HEK293T (cell line): ENCODE data around the gene NR1H4.

ENCODE experiments used
- FOXM1 ChIP-seq: fragments of 450-650 bp; IDR thresholded peaks from 2 replicates; pipeline ENCODE4 v1.6.1; 2017; ENCODE audit warnings: mild to moderate bottlenecking, borderline replicate concordance
- LEF1 ChIP-seq: fragments of 450-650 bp; IDR thresholded peaks from 2 replicates; pipeline ENCODE4 v1.6.1; 2017; ENCODE audit warnings: mild to moderate bottlenecking, borderline replicate concordance
- SP1 ChIP-seq: fragments of 450-650 bp; IDR thresholded peaks from 2 replicates; pipeline ENCODE4 v1.6.1; 2017
- SUZ12 ChIP-seq: fragments of 450-650 bp; IDR thresholded peaks from 2 replicates; pipeline ENCODE4 v1.6.1; 2016; ENCODE audit warnings: mild to moderate bottlenecking
- TF ChIP-seq, protein P1 (sequence below): fragments of 450-650 bp; IDR thresholded peaks from 2 replicates; pipeline ENCODE4 v1.6.1; 2016

DNA sequence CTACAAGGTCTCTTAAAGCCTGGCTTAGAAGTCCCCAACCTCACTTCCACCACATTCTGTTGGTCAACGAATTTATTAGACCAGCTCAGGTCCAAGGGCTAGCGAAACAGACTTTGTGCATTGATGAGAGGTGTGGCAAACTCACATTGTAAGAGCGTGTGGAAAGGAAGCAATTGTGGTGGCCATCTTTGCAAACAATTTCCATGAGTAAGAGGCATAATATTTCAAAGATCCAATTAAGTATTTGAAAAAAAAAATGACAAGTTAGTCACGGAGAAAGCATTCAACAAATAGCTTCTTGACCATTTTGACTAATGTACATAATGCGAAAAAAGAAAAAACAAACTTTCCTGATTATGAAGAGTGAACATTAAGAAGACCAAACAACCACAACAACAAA is 7.4 kb downstream of the NR1H4 start:
- TF ChIP-seq FOXM1 = no peak
- no peak for TF ChIP-seq SP1
- no peak for TF ChIP-seq SUZ12
- no peak for TF ChIP-seq LEF1
- TF ChIP-seq, protein P1, sequence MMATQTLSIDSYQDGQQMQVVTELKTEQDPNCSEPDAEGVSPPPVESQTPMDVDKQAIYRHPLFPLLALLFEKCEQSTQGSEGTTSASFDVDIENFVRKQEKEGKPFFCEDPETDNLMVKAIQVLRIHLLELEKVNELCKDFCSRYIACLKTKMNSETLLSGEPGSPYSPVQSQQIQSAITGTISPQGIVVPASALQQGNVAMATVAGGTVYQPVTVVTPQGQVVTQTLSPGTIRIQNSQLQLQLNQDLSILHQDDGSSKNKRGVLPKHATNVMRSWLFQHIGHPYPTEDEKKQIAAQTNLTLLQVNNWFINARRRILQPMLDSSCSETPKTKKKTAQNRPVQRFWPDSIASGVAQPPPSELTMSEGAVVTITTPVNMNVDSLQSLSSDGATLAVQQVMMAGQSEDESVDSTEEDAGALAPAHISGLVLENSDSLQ = no peak
